Ovary (tissue), 3 donors: ENCODE results near the gene ZBTB43.

Source experiments
- EP300 ChIP-seq: sonication (generic); formaldehyde crosslinking; IDR thresholded peaks from one replicate; pipeline ENCODE4 v1.6.1; 2017; ENCODE audit warnings: antibody characterized with exemption
- TF ChIP-seq, protein P1 (sequence below), 3 donors: fragments of 450-650 bp in 2 of 3; fragments of 200-600 bp in 1 of 3; IDR thresholded peaks; one replicate each; pipeline versions ENCODE4 v1.5.1 to v1.8.0; 2016 to 2022; ENCODE audit warnings: antibody characterized with exemption in 3 of 3, mild to moderate bottlenecking in 1 of 3
- donor health status: DM: no; HTN: no; CAD: no.

DNA sequence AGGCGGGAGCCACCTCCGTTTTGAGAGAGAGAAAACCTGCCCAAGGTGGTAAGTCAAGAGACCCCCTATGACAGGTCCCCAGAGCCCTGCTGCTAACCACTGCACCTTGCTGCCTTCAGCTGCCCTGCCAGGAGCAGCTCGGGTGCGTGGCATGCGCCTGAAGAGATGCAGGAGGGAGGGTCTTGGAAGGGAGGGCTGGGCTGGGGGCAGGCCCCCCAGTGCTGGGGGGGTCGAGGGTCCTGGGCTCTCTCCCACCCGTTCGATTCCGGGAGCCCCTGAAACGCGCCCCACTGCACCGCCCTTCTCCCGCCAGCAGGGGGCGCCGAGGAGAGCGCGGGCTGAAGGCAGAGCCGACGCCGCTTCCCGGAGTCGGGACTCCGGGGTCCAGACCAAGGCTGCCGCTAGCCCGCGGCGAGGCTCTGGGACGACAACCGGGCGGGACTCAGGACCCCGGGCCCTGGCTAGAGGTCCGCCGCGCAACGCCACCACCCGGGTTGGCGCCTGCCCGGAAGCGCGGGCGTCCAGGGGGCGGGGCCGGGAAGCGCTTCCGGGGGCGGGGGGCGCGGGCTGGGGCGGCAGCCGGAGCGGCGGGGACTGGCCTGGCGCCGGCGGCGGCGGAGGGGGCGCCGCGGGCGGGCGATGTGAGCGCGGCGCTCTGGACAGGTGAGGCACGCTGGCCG, 55.4 kb downstream of the ZBTB43 start, which contains the start of gene ZBTB34:
- TF ChIP-seq, protein P1, sequence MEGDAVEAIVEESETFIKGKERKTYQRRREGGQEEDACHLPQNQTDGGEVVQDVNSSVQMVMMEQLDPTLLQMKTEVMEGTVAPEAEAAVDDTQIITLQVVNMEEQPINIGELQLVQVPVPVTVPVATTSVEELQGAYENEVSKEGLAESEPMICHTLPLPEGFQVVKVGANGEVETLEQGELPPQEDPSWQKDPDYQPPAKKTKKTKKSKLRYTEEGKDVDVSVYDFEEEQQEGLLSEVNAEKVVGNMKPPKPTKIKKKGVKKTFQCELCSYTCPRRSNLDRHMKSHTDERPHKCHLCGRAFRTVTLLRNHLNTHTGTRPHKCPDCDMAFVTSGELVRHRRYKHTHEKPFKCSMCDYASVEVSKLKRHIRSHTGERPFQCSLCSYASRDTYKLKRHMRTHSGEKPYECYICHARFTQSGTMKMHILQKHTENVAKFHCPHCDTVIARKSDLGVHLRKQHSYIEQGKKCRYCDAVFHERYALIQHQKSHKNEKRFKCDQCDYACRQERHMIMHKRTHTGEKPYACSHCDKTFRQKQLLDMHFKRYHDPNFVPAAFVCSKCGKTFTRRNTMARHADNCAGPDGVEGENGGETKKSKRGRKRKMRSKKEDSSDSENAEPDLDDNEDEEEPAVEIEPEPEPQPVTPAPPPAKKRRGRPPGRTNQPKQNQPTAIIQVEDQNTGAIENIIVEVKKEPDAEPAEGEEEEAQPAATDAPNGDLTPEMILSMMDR (IDR thresholded peaks at IDR 0.05), result peak; percentile 93 to 100 (median 98)
- no peak for TF ChIP-seq EP300
